Kasumi-1 (cell line): ENCODE data around the gene CLMN.

ENCODE experiments used
- DNase-seq, 2 experiments: peaks; one replicate each; lab custom pipeline; 2025; lab: John Stamatoyannopoulos, UW

CLMN gene

GRCh38 chr14:95303552-95303951 lies 16.2 kb downstream of the CLMN start:
- no peak for DNase-seq

GRCh38 chr14:95302667-95303506 lies 16.8 kb downstream of the CLMN start:
- no peak for DNase-seq

- no peak for DNase-seq
Observed at GRCh38 chr14:95301527-95302187, 18.1 kb downstream of the CLMN start.

- no peak for DNase-seq
Observed at GRCh38 chr14:95300697-95301526, 18.8 kb downstream of the CLMN start.

- no peak for DNase-seq
Observed at GRCh38 chr14:95300002-95300696, 19.6 kb downstream of the CLMN start.

GRCh38 chr14:95299271-95299670 lies 20.4 kb downstream of the CLMN start:
- DNase-seq, result no peak

GRCh38 chr14:95297832-95298231 lies 21.9 kb downstream of the CLMN start:
- DNase-seq, result no peak

GRCh38 chr14:95296966-95297365 lies 22.7 kb downstream of the CLMN start:
- no peak for DNase-seq

- no peak for DNase-seq
Observed at GRCh38 chr14:95295600-95296376, 23.9 kb downstream of the CLMN start.

- DNase-seq, result no peak
Observed at GRCh38 chr14:95294834-95295599, 24.7 kb downstream of the CLMN start.

- no peak for DNase-seq
Observed at GRCh38 chr14:95294320-95294719, 25.4 kb downstream of the CLMN start.

GRCh38 chr14:95293449-95293848 lies 26.3 kb downstream of the CLMN start:
- DNase-seq, result no peak

GRCh38 chr14:95292660-95293425 lies 26.9 kb downstream of the CLMN start:
- no peak for DNase-seq

GRCh38 chr14:95291859-95292542 lies 27.7 kb downstream of the CLMN start:
- DNase-seq, result no peak

GRCh38 chr14:95290871-95291431 lies 28.8 kb downstream of the CLMN start:
- DNase-seq, result no peak

- DNase-seq, result no peak
Observed at GRCh38 chr14:95290021-95290420, 29.7 kb downstream of the CLMN start.

- no peak for DNase-seq
Observed at GRCh38 chr14:95289323-95290010, 30.2 kb downstream of the CLMN start.

GRCh38 chr14:95288672-95289322 lies 30.9 kb downstream of the CLMN start:
- DNase-seq, result no peak
